HG02678 (cell line): ENCODE data around the gene TIGD7.
"Not testable (repeated sequence)": the region's sequence is repeated elsewhere in the genome, so short reads cannot be mapped to it uniquely, and the experiment has no call there.

Source experiments
- ATAC-seq: cut with Tn5 transposase; IDR thresholded peaks from one replicate; pipeline ENCODE4 v1.9.1; 2021; ENCODE audit warnings: mild to moderate bottlenecking, moderate library complexity; ENCODE audit not compliant: unreplicated experiment

The TIGD7 gene

DNA sequence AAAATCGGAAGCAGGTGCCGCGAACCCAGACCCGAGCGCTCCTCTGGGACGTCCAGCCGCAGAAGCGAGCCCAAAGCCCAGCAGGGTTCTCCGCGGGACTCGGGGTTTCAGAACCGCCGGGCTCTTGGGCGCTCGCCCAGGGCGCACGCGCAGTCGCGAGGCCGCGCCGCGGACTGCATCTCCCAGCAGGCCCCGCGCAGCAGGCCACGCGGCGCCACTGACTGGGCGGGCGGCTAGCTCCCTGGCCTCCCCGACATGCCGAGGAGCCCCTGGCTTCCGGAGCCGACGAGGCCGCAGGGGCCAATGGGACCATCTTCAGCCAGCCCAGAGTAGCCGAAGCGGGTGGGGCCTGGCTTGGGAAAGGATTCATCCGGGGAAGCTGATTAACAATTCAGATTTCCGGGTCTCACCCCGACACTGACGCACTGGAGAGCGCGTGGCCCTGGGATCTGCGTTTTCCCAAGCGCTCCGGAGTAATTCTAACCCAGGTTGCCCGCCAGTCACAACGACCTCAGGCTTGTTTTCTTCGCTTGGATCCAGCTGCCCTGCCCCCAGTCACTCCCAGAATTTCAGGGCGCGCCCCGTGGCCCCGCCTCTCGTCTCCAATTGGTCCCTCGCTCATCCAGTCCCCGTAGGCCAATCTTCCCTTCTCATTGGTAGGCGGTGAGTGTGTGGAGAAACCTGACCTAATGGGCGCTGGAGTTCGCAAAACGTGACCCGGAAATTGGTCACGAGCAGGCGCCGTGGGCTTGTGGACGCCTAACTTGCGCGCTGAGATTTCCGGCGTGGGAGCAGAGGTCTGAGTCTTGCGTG, 22.3 kb downstream of the TIGD7 start, which contains the start of gene ZNF263:
TSS of gene ZNF263 (plus strand) at position 762 of the 813 bp plus-strand sequence. CDS start 328 bp downstream, outside the sequence.
- ATAC-seq, result peak; percentile 84

DNA sequence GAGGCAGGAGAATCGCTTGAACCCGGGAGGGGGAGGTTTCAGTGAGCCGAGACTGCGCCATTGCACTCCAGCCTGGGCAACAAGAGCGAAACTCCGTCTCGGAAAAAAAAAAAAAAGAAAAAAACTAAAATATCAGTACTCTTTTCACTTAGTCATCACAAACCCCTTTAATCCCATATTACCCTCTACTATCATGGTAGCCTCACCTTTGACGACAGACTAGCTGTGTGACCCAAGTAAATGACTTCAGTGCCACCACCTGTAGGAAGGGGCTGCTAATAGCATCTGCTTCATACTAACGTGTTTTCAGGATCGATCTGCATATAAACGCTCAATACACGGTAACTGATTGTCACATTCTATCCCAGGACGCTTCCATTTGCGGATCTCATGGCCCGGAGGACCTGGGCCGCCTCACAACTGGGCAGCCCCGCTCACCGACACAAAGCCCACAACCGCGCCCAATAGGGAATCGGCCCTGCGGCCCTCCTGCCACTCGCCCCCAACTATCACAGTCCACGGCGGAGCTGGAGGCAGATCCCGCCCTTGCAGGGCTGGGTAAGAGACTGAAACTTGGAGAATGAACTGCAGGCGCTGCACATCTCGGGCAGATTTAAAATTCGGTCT, 23.0 kb downstream of the TIGD7 start:
- peak; percentile 24 for ATAC-seq

DNA sequence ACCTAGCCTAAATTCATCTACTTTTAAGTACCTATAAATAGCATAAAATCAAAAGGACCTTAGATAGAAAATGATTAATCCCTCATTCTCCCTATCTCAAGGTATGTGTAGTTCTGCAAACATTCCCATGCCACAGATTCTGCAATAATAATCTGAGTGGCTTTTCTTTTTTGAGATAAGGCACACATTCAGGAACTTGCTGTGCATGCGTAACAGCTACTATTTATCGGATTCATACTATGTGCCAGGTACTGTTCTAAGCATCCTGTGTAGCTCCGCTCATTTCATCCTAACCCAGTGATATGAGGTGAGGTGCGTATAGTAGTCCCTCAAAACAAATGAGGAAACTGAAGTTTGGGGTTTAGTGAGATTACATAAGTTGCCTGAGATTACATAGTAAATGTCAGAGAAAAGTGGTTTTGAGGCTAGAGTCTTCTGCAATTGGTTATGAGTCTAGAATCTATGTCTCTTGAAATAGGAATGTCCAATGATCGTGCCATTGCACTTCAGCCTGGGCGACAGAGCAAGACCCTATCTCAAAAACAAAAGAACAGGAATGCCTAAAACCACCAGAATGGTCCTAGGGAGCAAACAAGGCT, 23.9 kb downstream of the TIGD7 start:
- ATAC-seq, result no peak

- no peak for ATAC-seq
Measured at GRCh38 chr16:3276679-3277078, 28.6 kb downstream of the TIGD7 start.

GRCh38 chr16:3274947-3275346, 30.3 kb downstream of the TIGD7 start:
- no peak for ATAC-seq

GRCh38 chr16:3274490-3274889, 30.7 kb downstream of the TIGD7 start:
- ATAC-seq, result no peak

DNA sequence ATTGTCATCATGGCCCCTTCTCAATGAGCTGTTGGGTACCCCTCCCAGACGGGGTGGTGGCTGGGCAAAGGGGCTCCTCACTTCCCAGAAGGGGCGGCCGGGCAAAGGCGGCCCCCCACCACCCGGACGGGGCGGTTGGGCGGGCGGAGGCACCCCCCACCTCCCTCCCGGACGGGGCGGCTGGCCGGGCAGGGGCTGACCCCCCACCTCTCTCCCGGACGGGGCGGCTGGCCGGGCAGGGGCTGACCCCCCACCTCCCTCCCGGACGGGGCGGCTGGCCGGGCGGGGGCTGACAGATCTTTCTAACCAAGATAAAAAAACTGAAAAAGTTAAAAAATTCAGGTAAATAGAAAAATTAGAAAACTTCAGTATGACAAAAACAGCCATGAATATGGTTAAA, 33.9 kb downstream of the TIGD7 start:
- ATAC-seq, result not testable (repeated sequence)

GRCh38 chr16:3270718-3271117, 34.5 kb downstream of the TIGD7 start:
- ATAC-seq, result not testable (repeated sequence)

- ATAC-seq, result no peak
Measured at GRCh38 chr16:3268294-3268693, 36.9 kb downstream of the TIGD7 start.

GRCh38 chr16:3266873-3267537, 38.2 kb downstream of the TIGD7 start:
- ATAC-seq, result no peak

DNA sequence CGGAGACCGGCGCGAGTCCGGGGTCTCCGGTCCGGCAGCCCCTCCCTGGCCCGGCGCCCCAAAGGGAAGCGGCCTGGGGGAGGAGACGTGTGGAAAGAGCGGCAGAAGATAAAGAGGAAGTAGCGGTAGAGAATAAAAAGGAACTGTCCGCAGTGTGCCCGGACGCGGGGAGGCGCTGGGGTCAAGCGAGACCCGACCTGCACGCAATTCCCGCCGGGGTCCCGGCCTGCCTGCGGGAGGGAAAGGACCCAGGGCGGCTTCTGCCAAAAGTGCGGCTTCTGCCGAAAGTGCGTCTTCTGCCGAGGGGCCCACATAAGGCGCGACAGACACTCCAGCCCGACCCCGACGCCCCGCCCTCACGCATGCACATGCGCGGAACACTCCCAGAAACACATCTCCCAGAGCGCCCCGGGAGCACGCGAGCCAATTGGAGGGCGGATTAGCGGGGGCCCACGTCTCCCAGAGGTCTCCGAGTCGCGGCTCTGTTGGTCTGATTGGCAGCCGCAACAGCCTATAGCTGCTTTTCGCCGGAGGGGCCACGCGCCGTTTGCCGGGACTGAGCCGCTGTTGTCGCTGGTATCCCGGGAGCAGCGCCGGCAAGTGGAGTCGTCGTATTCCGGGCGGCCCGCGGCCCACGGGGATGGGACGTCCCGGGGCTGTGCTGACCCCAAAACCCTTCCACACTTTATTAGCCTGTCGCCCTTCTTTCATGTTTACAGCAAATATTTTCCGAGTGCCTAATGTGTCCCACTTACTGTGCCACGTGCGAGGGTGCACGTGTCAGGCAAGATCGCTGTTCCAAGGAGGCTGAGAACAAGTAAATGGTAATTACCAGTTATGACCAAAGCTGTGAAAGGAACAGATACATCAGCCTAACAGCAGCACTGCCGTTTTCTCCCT, 40.8 kb downstream of the TIGD7 start:
- peak; percentile 84 for ATAC-seq

GRCh38 chr16:3262517-3262916, 42.7 kb downstream of the TIGD7 start:
- no peak for ATAC-seq

DNA sequence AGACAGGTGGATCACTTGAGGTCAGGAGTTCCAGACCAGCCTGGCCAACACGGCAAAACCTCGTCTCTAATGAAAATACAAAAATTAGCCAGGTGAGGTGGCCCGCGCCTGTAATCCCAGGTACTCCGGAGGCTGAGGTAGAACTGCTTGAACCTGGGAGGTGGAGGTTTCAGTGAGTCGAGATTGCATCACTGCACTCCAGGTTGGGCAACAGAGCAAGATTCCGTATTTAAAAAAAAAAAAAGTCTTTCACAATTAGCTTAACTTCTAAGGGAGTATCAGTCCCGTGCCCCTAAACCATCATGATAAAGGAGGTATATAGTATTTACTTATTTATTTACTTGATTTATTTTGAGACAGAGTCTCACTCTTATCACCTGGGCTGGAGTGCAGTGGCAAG, 45.4 kb downstream of the TIGD7 start:
- ATAC-seq, result no peak

DNA sequence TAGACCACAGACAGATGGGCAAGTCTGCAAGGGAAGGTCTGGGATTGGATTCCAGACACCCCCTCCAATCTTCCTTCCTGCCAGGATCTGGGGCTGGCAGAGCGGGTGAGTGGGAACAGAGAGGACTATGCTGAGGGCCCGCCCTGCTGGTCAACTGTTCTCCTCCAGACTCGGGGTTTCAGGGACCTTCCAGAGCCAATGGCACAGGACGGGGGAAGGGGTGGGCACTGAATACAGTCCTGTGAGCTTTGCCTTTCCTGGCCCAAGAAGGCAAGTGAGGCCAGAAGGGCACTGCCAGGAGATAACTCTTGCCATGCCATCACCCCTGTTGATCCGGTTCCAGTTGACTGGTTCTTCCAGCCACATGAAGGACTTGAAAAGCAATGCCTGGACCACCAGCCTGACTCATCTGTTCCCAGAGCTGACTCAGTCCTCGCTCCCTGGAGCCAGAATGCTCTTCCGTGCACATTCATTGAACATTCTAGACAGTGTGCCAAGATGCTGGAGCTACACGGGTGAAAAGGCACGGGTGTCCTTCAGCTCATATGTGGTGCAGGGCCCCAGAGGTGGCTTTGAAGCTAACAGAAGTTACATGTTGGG, 48.3 kb downstream of the TIGD7 start:
- no peak for ATAC-seq

DNA sequence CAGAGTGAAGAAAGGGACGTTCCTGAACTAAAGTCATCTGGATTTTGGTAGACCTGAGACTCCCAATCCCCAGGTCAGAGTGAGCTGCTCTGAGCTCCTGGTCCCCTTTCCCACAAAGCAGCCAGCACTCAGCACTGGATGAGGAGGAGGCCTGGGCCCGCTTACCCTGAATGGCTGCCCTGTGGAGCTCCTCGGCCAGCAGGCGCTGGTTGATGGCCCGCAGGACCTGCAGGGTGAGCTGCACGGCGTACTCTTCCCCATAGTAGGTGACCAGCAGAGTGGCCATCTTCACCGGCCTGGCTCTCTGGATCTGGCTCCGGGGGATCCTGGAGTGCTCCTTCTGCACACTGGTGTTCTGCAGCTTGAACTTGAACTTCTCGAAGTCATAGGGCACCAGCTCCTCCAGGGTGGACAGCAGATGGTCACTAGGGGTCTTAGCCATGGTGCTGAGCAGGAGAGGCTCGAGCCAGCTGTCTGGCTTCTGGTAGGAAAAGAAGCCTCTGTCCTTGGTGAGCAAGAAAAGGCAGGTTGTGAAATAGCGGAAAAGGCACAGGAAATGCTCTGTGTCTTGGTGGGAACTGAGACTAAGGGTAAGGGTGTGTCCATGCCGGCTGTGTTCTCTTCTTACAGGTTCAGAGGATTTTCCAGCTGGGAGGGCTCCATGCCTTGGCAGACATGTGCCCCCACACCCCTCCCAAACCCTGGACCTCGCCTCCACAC, 48.9 kb downstream of the TIGD7 start, which contains the start of gene MEFV:
TSS of gene MEFV (minus strand) at position 488 of the 720 bp plus-strand sequence. CDS start at position 442, 46 bp downstream.
- ATAC-seq, result no peak

DNA sequence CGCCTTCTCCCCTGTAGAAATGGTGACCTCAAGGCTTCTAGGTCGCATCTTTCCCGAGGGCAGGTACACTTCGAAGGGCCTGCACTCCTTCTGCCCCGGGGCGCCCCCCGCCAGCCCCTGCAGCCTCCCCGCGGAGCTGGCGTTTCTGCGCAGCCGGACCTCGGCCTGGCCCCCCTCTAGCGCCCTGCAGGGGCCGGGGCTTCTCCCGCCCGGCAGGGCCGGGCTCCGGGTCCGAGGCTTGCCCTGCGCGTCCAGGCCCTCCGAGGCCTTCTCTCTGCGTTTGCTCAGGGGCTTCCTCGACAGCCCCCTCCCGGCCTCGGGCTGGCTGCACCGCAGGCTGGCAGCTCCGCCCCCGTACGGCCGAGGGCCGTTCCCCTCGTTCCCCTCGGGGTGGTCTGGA, 50.9 kb downstream of the TIGD7 start:
- no peak for ATAC-seq

- ATAC-seq, result no peak
Measured at GRCh38 chr16:3252967-3253366, 52.3 kb downstream of the TIGD7 start.

DNA sequence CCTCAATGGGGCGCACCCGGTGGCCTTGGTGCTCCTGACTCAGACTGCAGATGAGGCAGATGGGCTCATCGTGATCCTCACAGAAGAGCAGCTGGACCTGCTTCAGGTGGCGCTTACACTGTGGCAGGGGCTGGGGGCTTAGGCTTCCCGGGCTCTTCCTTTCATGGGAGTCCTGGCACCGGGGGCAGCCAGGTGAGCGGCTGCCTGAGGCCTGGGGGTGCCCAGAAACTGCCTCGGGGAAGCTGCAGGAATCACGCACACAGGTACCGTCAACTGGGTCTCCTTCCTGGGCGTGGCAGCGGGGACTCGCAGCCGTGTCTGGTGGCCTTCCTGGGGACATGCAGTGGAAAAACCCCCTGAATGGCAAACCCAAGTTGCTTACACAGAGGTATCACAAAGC, 55.8 kb downstream of the TIGD7 start:
- ATAC-seq, result no peak

- ATAC-seq, result no peak
Measured at GRCh38 chr16:3249020-3249419, 56.2 kb downstream of the TIGD7 start.
